Lung microvascular endothelial cell (primary cell): ENCODE results near the gene PTDSS2. TPM values are rescaled to one million over a fixed set of nuclear protein-coding genes. Genes with fewer than 3 reads are reported as not detected.
"Not testable (repeated sequence)": the region's sequence is repeated elsewhere in the genome, so short reads cannot be mapped to it uniquely, and the experiment has no call there.

Experiments used
- DNase-seq, 2 donors: peaks; one replicate each; pipeline versions ENCODE4 v3.0.0 to v3.0.0-alpha.2; 2010; ENCODE audit warnings: low read depth in 2 of 2
- total RNA-seq: library from RNA; depleted of rRNA; stranded (reverse); fragments of >200 nt; gene quantifications from 2 replicates; pipeline ENCODE4 v1.2.1, GENCODE V29; 2014

PTDSS2 gene
- total RNA-seq, 1 donor from 2014 or later = 31.7 TPM

- no peak for DNase-seq
These were observed 54.9 kb downstream of the PTDSS2 start for GRCh38 chr11:504994-505344.

DNA sequence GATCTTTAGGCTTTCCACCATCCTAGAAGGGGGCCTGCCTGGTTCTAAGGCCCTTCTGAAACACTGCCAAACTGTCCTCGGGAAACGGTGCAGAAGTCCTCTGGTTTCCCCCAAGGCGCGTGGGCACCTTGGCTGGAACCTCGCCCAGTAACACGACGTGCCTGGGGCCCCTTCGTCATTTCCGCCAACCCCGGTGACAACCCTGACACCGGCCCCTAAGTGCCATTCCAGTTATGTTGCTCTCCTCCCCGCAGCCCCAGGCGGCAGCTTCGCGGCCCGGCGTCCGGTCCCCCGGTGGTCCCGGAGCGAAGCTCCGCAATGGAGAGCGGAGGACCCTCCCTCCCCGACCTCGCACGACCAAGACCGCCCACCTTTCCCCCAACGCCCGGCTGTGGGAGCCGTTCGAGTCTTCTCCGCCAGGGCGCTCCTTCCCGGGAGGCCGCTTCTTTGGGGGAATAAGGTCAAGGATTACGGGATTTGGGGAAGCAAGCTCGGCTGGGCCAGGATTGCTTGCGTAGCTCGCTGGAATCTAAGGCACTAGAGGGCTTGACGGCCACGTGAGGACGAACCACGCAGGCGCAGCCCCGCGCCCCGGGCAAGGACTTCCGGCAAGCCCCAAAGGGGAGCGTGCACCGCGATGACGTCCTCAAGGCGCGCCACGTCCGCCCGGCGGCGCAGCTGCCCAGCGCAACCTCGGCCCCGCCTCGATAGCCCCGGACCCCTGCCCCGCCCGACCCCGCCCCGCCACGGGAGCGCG is 56.3 kb downstream of the PTDSS2 start:
- peak; percentile 99 for DNase-seq

- DNase-seq = peak; percentile 98
These were observed 57.1 kb downstream of the PTDSS2 start, which contains the start of gene RNH1 for GRCh38 chr11:506995-507726. Gene RNH1 (minus strand): TSS chr11:507242. CDS start chr11:502162, 5,080 bp downstream.

GRCh38 chr11:507727-508515 is 57.8 kb downstream of the PTDSS2 start:
- peak in 1 of 2 donors; percentile 30 for DNase-seq

DNA sequence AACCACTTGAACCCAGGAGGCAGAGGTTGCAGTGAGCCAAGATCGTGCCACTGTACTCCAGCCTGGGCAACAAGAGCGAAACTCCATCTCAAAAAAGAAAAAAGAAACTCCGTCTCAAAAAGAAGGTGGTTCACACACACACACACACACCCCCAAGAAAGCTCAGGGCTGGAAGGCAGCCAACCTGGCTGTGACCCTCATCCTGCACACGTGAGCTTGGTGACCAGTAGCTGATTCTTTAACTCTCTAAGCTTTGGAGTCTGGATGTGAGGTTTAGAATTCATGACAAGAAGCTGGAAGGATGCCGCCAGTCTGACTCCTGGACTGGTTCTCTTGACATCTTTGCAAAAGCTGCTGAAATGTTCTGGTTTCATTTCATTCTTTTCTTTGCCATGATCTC is 58.9 kb downstream of the PTDSS2 start:
- no peak for DNase-seq

DNA sequence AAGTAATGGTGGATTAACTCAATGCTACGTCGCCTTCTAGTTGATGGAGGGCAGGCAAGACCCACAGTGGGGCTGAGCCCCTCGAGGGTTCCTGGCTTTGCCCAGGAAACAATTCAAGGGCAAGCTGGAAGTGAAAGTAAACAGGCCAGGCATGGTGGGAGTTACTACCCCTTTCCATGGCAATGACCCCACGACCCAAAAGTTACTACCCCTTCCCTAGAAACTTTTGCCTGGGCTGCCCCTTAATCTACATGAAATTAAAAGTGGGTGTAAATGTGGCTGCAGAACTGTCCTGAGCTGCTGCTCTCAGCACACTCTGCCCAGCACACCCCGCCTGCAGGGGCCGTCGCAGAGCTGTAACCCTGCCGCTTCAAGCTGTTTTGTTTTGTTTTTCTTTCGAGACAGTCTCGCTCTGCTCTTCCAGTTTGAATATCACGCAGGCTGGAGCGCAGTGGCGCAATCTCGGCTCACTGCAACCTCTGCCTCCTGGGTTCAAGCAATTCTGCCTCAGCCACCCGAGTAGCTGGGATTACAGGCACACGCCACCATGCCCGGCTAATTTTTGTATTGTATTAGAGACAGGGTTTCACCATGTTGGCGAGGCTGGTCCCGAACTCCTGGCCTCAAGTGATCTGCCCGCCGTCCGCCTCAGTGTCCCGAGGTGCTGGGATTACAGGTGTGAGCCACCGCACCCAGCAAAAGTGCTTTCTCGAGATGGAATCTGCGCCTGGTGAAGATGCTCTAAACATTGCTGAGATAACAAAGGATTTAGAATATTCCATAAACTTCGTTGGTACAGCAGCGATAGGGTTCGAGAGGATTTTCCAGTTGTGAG is 62.9 kb downstream of the PTDSS2 start:
- DNase-seq = no peak

- DNase-seq = no peak
These were observed 64.5 kb downstream of the PTDSS2 start for GRCh38 chr11:514606-515005.

DNA sequence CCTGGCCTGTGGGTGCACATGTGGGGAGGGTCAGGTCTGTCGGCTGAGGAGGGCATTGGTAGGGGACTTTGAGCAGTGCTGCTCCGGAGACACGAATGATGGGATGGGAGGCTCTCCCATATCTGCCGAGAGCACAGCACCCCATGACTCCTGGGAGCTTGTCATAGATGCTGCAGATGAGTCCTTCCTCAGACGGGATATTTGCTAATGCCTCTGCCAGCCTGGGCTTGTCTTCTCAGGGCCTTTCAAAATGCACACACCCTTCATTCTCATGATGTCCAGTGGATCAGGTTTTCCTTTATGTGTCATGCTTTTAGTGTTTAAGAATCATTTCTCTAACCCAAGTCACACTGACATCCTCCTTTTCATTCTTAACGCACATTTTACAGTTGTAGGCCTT is 65.1 kb downstream of the PTDSS2 start:
- DNase-seq = no peak

GRCh38 chr11:516400-516799 is 66.3 kb downstream of the PTDSS2 start:
- no peak for DNase-seq

GRCh38 chr11:516918-517685 is 67.0 kb downstream of the PTDSS2 start:
- DNase-seq = not testable (repeated sequence)

DNA sequence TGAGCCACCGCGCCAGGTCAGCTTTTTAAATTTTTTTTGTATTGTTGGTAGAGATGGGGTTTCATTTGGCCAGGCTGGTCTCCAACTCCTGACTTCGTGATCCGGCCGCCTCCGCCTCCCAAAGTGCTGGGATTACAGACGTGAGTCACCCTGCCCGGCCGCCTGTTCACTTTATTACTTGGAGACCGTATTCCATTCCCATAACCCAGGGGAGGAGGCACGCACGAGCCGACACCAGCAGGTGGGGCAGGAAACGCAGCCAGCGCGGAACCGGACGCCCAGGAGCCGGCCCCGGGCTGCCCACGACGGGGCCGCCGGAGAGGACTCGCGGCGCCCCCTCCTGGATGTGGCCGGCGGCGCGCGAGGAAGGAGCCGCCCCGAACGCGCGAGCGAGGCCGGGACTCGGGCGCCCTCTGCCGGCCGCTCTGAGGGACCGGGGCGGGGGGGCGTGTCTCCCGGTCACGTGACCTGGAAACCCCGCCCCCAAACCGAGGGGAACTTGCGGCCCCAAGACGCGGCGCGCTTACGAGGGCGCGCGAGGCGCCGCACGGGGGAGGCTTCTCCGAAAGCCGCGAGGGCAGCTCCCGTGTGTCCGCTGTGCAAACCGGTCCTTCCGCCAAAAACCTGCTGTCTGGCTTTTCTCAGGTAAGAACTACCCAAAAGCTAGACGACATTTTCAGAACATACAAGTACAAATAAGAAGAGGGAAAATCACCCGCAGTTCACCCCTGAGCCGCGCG is 68.6 kb downstream of the PTDSS2 start:
- peak; percentile 94 to 96 for DNase-seq

DNA sequence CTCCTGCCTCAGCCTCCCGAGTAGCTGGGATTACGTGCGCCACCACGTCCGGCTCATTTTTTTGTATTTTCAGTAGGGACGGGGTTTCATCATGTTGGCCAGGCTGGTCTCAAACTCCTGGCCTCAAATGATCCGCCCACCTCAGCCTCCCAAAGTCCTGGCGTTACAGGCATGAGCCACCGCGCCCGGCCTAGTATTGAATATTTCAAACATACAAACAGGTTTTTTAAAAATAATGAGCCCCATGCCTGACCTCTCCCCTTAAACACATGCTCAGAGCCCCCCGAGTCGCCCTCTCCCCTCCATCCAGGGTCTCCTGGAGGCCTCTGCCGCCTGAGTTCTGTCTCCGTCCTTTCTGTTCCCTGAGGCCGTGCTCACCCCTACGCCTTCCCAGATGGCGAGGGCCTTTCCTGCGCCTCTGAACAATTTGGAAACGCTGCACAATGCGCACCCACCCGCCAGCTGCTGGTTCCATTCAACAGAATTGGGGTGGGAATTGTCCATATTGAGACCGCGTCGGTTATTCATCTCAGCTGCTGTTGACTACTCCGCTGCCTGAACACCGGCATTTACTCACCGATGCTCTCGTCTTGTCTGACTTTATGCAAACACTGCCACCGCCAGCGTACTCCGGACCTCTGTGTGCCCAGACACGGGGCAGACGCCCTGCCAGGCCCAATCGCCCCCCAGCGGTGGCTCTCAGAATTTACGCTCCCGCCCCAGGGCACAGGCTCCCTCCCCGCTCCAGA is 70.5 kb downstream of the PTDSS2 start:
- no peak for DNase-seq

GRCh38 chr11:521177-521688 is 71.2 kb downstream of the PTDSS2 start:
- DNase-seq = no peak

DNA sequence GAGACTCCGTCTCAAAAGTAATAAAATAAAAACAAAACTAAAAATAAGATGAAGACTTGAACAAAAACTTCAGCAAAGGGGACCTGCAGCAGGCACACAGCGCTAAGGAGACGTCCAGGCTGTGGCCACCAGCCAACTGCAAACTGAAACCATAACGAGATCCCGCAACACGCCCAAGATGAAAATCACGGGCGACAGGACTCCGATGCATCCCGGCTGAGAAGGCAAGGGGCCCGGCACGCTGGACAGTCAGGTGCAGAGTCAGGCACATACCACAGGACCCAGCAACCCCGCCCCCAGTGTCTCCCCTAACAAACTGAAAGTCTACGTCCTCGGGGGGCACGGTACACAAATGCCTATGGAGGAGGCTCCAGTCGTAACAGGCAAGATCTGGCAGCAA is 76.1 kb downstream of the PTDSS2 start:
- no peak for DNase-seq

DNA sequence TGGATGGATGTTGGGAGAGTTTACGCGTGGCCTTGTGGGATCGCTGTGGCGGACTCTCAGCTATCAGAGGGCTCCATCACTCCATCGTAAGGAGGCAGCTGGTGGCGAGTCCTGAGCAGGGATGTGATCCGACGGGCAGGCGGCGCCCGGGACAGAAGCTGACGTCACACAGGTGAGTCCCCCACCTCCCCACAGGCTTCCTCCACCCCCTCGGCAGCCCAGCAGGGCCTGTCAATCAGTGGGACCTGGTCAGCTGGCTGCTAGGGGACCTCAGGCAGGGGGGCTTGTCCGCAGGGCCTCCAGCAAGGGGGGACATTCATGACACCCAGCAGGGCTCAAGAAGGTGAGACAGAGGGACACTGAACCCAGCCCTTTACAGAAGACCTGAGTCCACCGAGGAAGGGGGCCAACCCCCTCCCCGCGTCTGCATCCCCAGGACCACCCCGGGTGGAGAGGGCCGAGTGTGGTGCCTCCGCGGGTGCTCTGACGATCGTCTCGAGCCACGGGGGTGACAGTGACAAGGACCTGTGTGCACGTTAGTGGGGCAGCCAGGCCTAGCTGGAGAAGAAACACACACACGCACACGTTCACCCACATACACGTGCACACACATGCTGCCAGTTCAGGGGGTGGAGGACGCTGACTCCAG is 78.2 kb downstream of the PTDSS2 start:
- DNase-seq = peak in 1 of 2 donors; percentile 1

- DNase-seq = peak in 1 of 2 donors; percentile 0
These were observed 79.0 kb downstream of the PTDSS2 start for GRCh38 chr11:528815-529727.

- DNase-seq = peak in 1 of 2 donors; percentile 0
These were observed 79.8 kb downstream of the PTDSS2 start for GRCh38 chr11:529728-530411.
